DMS79 treated with DMSO at 0.1 percent for 48 hours (cell line): Measurements from ENCODE around the gene RAB27A.
"Not testable (repeated sequence)": the region's sequence is repeated elsewhere in the genome, so short reads cannot be mapped to it uniquely, and the experiment has no call there.

ENCODE experiments used
- DNase-seq: peaks from one replicate; lab custom pipeline; 2025; lab: John Stamatoyannopoulos, UW

Gene RAB27A

GRCh38 chr15:55281517-55282228 is 7.9 kb downstream of the RAB27A start:
- no peak for DNase-seq

DNA sequence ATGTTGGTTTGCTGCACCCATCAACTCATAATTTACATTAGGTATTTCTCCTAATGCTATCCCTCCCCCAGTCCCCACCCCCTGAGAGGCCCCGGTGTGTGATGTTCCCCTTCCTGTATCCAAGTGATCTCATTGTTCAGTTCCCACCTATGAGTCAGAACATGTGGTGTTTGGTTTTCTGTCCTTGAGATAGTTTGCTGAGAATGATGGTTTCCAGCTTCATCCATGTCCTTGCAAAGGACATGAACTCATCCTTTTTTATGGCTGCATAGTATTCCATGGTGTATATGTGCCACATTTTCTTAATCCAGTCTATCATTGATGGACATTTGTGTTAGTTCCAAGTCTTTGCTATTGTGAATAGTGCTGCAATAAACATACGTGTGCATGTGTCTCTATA is 9.0 kb downstream of the RAB27A start:
- DNase-seq: not testable (repeated sequence)

DNA sequence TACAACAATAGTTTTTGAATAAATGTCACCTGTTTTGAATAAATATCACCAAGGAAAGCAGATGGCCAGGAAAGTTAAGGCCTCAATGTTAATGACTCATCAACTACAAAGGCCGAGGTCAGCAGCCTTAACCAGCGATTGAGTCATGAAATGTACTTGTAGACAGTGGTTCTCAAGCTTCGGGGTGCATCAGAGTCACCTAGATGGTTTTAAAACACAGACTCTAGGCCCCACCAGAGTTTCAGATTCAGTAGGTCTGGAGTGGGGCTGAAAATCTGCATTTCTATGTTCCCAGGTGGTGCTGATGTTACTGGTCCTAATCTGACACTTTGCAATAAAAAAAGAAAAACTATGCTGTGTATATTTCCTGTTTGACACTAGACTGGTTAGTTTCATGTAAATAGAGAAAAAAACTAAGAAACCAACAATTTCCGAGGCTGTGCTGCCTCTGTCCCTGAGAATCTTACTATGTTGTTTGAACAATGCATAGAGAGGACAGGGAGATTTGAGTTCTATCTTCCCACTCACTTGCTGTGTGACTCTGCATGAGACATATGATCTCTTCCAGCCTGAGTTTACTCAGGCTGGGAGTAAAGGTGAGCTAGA is 9.8 kb downstream of the RAB27A start:
- DNase-seq: no peak

- no peak for DNase-seq
Measured at GRCh38 chr15:55279100-55279745, 10.4 kb downstream of the RAB27A start.

DNA sequence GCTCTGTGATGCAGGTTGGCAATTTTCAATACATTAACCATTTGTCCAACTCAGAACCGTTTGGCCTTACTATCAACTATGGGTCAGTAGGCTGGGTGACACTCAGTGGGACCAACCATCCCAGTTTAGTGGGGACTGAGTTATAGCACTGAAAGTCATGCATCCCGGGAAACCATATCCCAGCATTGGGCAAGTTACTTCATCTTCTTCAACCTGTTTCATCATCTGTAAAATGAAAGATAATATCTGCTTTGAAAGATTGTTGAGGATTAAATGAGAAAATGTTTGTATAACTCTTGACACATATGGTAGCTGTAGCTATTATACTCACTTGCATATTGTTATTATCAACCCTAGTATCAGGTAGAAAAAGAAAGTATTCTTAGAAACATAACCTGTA is 11.9 kb downstream of the RAB27A start:
- no peak for DNase-seq

DNA sequence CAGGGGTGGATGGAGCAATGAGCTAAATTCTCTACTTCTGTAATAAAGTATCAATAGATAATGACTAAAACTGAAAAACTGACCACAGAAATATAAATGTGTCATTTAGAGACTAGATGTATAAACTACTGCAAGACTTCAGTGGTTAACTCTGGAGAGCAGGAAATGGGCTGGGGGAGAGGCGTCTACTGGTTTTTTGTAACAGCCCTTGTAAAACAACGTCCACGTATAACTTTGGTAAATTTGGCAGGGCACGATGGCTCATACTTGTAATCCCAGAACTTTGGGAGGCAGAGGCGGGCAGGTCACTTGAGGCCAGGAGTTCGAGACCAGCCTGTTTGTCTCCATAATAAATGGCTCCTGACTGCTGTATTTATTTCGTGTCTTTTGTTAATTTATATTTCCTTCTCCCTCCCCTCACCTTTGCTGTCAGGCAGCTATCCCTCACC is 12.5 kb downstream of the RAB27A start:
- DNase-seq: no peak

DNA sequence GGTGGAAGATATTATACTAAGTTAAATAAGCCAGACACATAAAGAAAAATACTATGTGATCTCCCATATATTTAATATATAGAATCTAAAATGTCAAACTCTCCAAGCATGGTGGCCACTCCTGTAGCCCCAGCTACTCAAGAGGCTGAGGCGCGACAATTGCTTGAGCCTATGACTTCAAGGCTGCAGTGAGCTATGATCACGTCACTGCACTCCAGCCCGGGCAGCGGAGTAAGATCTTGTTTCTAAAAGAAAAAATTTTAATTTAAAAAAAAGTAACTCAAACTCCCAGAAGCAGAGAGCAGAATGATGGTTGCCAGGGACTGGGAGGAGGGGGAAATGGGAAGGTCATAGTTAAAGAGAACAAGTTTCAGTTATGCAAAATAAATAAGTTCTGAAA is 13.3 kb downstream of the RAB27A start:
- DNase-seq: no peak

- no peak for DNase-seq
Measured at GRCh38 chr15:55270291-55270690, 19.3 kb downstream of the RAB27A start.

DNA sequence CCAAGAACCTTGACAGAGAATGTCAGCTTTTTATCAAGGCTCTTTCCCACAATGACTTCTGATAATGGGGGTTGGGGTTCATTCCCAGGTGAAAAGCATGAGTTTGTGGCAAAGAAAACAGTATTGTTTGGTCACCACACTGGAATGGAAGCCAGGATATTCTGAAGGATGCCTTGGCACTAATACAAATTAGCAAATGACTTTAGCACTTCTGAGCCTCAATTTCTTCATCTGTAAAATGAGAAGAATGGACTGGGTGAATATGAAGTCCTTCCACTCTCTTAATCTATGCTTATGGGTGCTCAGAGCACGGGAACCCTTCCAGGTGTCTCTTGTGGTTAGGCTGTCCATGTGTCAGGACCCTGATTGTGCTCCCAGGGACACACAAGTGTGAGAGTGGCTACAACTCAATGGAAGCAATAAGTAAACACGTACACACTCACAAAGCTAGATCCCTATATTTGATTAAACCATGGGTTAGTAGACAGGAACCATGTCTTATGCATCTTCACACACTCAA is 21.4 kb downstream of the RAB27A start:
- DNase-seq: no peak

DNA sequence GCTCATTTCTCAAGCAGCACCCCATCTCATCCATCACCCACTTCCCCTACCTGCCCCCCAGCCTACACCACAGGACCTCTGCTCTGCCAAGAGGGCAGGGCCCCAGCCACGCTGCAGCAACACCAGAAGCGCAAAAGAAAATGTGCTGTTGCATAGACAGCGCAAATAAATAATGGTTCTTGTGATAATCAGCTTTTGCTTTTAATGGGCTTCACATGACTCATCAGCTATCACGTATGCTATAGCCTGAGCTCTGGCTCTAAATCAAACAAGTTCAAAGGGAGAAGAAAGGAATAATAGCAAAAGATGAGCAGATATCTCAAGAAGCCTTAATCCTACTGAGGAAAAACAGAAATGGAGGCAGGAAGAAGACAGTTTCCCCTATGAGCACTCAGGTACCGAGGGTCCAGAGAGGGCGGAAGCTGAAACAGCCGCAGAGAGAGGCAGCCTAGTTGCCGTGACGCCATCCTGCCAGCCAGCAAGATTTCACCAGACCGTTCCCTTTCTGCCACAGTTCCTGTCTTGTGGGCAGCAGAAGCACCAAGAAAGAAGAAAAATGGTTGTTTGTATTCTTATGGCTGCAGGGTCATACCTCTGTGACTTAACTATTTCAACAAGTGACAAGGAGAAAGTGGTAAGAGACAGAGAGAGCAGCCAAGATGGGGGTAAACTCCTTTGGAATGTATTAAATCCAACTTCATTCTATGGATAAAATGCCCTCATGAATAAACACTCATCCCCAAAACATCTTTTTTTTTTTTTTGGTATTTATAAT is 22.0 kb downstream of the RAB27A start:
- DNase-seq: no peak

- DNase-seq: no peak
Measured at GRCh38 chr15:55266547-55266946, 23.1 kb downstream of the RAB27A start.

DNA sequence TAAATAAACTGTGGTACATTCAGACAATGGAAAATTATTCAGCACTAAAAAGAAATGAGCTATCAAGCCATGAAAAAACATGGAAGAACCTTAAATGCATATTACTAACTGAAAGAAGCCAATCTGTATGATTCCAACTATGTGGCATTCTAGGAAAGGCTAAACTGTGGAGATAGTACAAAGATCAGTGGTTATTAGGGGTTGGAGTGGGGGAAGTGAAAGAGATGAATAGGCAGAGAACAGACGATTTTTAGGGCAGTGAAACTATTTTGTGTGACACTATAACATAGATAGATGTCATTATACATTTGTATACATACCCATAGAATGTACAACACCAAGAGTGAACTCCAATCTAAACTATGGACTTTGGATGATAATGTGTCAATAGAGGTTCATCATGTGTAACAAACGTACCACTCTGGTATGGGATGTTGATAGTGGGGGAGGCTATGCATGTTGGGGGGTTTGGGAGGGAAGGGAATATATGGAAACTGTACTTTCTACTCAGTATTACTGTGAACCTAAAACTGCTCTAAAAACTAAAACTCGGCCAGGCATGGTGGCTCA is 29.0 kb downstream of the RAB27A start:
- no peak for DNase-seq

- no peak for DNase-seq
Measured at GRCh38 chr15:55257938-55258337, 31.7 kb downstream of the RAB27A start.

- no peak for DNase-seq
Measured at GRCh38 chr15:55257012-55257670, 32.5 kb downstream of the RAB27A start.

DNA sequence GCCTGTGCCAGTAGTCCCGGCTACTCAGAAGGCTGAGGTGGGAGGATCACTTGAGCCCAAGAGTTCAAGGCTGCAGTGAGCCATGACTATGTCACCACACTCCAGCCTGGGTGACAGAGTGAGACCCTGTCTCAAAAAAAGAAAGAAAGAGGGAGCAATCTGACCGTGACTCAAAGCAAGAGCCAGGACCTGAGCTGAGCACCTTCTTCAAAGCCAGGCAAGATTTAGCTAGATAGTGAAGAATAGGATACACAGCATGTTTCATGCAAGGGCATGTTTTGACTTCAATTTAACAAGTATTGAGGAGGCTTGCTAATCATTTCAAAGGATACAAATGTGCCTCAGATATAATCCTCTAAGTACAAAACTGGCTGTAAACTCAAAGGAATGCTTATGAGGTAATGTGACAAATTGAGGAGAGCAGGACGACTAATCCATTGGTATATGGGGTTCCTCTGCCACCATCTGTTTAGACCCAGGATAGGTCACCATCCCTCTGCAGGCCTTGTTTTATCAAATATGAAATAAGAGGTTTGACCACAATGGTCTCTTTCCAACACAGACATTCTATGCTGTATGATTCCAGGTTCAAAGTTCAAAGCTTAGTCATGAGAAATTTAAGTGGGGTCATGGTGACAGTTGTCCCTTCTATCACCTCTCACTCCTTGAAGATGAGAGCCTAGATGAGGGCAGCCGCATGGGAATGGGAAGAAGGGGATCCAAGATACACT is 33.2 kb downstream of the RAB27A start:
- no peak for DNase-seq

DNA sequence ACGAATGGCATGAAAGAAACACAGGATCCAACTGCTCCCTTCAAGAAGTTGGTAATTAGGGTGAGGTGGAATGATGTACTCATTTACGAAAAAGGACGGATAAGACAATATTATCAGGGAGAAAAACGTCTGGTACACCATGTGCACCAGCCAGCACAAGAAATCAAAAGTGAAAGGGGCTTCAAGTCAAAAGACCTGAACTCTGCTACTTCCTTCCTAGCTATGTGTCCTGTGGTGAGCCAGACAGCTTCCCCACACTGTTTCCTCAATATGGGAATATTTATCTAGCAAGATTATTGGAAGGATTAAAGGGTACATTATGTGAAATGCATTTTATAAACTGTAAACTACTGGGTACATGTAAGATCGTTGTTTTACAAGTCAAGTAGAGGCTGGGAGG is 33.9 kb downstream of the RAB27A start:
- no peak for DNase-seq

DNA sequence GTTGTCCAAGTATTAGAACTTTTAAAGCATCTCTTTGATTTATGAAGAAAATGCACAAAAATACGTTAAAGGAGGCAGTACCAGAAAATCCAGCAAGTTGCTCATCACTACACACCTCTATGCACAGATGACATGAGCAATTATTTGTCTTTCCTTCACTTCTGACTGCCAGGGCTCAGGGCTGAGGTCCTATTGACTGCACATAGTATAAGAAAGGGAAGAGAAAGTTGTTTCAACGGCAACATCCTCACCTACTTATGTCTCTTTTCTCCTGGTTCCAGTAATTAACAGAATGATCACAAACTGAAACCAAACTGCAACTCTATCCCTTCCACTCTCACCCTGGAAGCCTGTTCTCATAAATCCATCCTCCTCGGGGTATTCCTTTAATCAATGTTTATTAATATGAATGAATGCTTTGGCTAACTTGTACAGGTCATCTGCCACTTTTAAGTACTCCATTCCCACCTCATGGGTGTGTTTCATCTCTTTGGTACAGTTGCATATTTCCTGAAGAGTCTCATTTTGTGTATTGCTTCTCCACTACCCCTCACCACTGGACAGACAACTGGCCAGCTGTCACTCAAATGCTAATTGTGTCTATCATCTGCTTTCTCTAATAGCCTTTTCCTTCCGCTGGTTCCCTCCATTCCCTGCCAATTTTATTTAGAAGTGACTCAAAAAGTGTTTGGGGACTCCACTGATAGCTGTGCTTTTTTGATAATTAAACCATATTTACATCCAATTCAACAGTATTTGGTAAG is 34.5 kb downstream of the RAB27A start:
- no peak for DNase-seq

DNA sequence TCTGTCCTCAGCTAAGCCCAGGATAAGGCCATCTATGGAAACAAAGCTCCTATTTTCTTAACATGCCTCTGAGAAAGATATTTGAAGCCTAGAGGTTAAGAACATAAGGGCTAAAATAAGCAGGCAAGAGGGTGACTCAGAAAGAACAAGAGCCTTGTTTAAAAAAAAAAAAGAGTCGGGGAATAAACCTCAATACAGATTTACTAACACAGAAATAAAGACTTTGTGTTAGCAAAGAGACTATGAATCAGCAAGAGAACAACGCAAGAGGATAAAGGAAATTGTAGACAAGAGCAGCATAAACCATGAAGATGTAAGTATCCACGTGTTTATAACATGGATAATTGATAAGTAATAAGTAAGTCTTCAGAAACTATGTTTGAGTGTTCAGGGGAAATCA is 36.0 kb downstream of the RAB27A start:
- DNase-seq: no peak

DNA sequence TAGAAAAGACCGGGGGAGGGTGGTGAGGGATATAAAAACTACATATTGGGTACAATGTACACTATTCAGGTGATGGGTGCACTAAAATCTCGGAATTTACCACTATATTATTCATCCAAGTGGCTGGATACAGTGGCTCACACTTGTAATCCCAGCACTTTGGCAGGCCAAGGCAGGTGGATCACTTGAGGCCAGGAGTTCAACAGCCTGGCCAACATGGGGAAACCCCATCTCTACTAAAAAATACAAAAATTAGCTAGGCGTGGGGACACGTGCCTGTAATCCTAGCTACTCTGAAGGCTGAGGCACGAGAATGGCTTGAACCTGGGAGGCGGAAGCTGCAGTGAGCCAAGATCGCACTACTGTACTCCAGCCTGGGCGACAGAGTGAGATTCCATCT is 37.4 kb downstream of the RAB27A start:
- not testable (repeated sequence) for DNase-seq

DNA sequence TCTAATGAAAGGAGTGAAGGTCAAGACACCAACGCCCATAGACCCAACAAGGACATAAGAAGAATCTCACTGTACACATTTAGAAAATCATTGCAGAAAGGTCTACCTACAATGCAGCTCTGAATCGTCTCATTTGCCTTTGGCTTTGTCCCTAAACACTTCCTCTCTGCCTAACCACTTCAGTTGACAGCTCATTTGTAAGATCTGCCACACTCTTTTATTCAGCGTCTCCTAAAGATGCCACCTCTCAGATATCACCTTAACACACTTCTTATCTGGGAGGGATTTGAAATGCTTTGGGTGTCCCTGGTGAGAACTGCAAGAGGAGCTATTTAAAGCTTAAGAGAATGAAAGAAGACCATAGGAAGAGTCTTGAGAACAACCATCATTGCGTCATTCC is 38.7 kb downstream of the RAB27A start:
- DNase-seq: no peak
